H9 (cell line): Measurements from ENCODE around the gene ZG16. TPM values are rescaled to one million over a fixed set of nuclear protein-coding genes. Genes with fewer than 3 reads are reported as not detected.

Experiments used
- DNase-seq: peaks from one replicate; pipeline ENCODE4 v3.0.0-alpha.2; 2017
- H2AFZ ChIP-seq: one replicate; pipeline ENCODE4 v1.6.1; 2013; ENCODE audit warnings: mild to moderate bottlenecking, low read length, control low read depth, moderate library complexity
- H2AK5ac ChIP-seq: 2 replicates; pipeline ENCODE4 v1.6.1; 2013; ENCODE audit warnings: low read length, control low read depth, mixed read lengths; ENCODE audit not compliant: insufficient read length
- H2BK120ac ChIP-seq: one replicate; pipeline ENCODE4 v1.6.1; 2013; ENCODE audit warnings: low read depth, mild to moderate bottlenecking, low read length, control low read depth, inconsistent platforms; ENCODE audit not compliant: poor library complexity, severe bottlenecking
- H2BK12ac ChIP-seq: 2 replicates; pipeline ENCODE4 v1.6.1; 2013; ENCODE audit warnings: low read length, control low read depth, mixed read lengths, low read depth; ENCODE audit not compliant: insufficient read length
- H2BK15ac ChIP-seq: 2 replicates; pipeline ENCODE4 v1.6.1; 2013; ENCODE audit warnings: low read depth, low read length, control low read depth
- H2BK20ac ChIP-seq: one replicate; pipeline ENCODE4 v1.6.1; 2013; ENCODE audit warnings: low read depth, mild to moderate bottlenecking, low read length, control low read depth, inconsistent platforms; ENCODE audit not compliant: poor library complexity, severe bottlenecking
- H2BK5ac ChIP-seq: 2 replicates; pipeline ENCODE4 v1.6.1; 2013; ENCODE audit warnings: low read length, control low read depth, mixed read lengths; ENCODE audit not compliant: insufficient read length
- H3K14ac ChIP-seq: 2 replicates; pipeline ENCODE4 v1.6.1; 2013; ENCODE audit warnings: low read length, control low read depth; ENCODE audit not compliant: insufficient read depth
- H3K18ac ChIP-seq: 2 replicates; pipeline ENCODE4 v1.6.1; 2013; ENCODE audit warnings: low read depth, mild to moderate bottlenecking, mixed read lengths, low read length, control low read depth; ENCODE audit not compliant: insufficient read length
- H3K23ac ChIP-seq: 2 replicates; pipeline ENCODE4 v1.6.1; 2013; ENCODE audit warnings: low read length, control low read depth, mixed read lengths, low read depth; ENCODE audit not compliant: insufficient read length
- H3K23me2 ChIP-seq: 2 replicates; pipeline ENCODE4 v1.6.1; 2013; ENCODE audit warnings: low read depth, mild to moderate bottlenecking, mixed read lengths, low read length, control low read depth; ENCODE audit not compliant: insufficient read length, poor library complexity, severe bottlenecking
- H3K27ac ChIP-seq: 2 replicates; pipeline ENCODE4 v1.5.1; 2013; ENCODE audit warnings: low read length, control low read depth, mixed read lengths, low read depth; ENCODE audit not compliant: insufficient read length
- H3K27me3 ChIP-seq: 2 replicates; pipeline ENCODE4 v1.6.1; 2013; ENCODE audit warnings: low read length, control low read depth, inconsistent platforms; ENCODE audit not compliant: insufficient read depth
- H3K4ac ChIP-seq: 2 replicates; pipeline ENCODE4 v1.6.1; 2013; ENCODE audit warnings: low read depth, mild to moderate bottlenecking, control low read depth, inconsistent platforms, low read length, moderate library complexity
- H3K4me1 ChIP-seq: 2 replicates; pipeline ENCODE4 v1.6.1; 2013; ENCODE audit warnings: low read length, control low read depth, inconsistent platforms; ENCODE audit not compliant: insufficient read depth
- H3K4me2 ChIP-seq: 2 replicates; pipeline ENCODE4 v1.6.1; 2013; ENCODE audit warnings: low read length, control low read depth, mixed read lengths; ENCODE audit not compliant: insufficient read length, insufficient read depth
- H3K56ac ChIP-seq: 2 replicates; pipeline ENCODE4 v1.6.1; 2013; ENCODE audit warnings: low read depth, mild to moderate bottlenecking, mixed read lengths, low read length, control low read depth; ENCODE audit not compliant: insufficient read length
- H3K79me1 ChIP-seq: 2 replicates; pipeline ENCODE4 v1.6.1; 2013; ENCODE audit warnings: low read depth, mild to moderate bottlenecking, moderate library complexity, low read length, control low read depth, inconsistent platforms; ENCODE audit not compliant: insufficient read depth, poor library complexity, severe bottlenecking
- H3K79me2 ChIP-seq: 2 replicates; pipeline ENCODE4 v1.6.1; 2013; ENCODE audit warnings: low read length, control low read depth, inconsistent platforms; ENCODE audit not compliant: insufficient read depth
- H3K9ac ChIP-seq: 2 replicates; pipeline ENCODE4 v1.6.1; 2013; ENCODE audit warnings: low read length, control low read depth, mixed read lengths; ENCODE audit not compliant: insufficient read length; ENCODE audit errors: extremely low read depth
- H3K9me3 ChIP-seq: one replicate; pipeline ENCODE4 v1.6.1; 2013; ENCODE audit warnings: low read depth, low read length, inconsistent platforms; ENCODE audit not compliant: control insufficient read depth
- H3T11ph ChIP-seq: one replicate; pipeline ENCODE4 v1.6.1; 2013; ENCODE audit warnings: mild to moderate bottlenecking, low read length, control low read depth, inconsistent platforms
- H4K20me1 ChIP-seq: one replicate; pipeline ENCODE4 v1.6.1; 2013; ENCODE audit not compliant: control insufficient read depth, insufficient read length, insufficient read depth
- H4K5ac ChIP-seq: 2 replicates; pipeline ENCODE4 v1.6.1; 2013; ENCODE audit warnings: low read depth, mild to moderate bottlenecking, mixed read lengths, low read length, control low read depth; ENCODE audit not compliant: insufficient read length
- H4K8ac ChIP-seq: replicated peaks from 2 replicates; pipeline ENCODE4 v1.6.1; 2013; ENCODE audit warnings: low read length, control low read depth, mixed read lengths, low read depth; ENCODE audit not compliant: insufficient read length
- H4K91ac ChIP-seq: 2 replicates; pipeline ENCODE4 v1.6.1; 2013; ENCODE audit warnings: low read depth, mild to moderate bottlenecking, moderate library complexity, mixed read lengths, low read length, control low read depth; ENCODE audit not compliant: insufficient read length
- H3K27ac Mint-ChIP-seq, 3 experiments: 2 replicates in 2 of 3; 3 replicates in 1 of 3; pipeline ENCODE4 v1.8.0; 2020 to 2021; ENCODE audit warnings: mixed read lengths in 3 of 3, mild to moderate bottlenecking in 1 of 3, moderate library complexity in 1 of 3
- H3K27me3 Mint-ChIP-seq: 2 replicates; pipeline ENCODE4 v1.8.0; 2021; ENCODE audit warnings: low read depth, mild to moderate bottlenecking, moderate library complexity, mixed read lengths
- H3K36me3 Mint-ChIP-seq, 3 experiments: 2 replicates in 2 of 3; 3 replicates in 1 of 3; pipeline ENCODE4 v1.8.0; 2020 to 2021; ENCODE audit warnings: low read depth in 3 of 3, mixed read lengths in 3 of 3; ENCODE audit not compliant: insufficient read depth in 1 of 3
- H3K4me1 Mint-ChIP-seq, 2 experiments: 2 replicates each; pipeline ENCODE4 v1.8.0; 2020; ENCODE audit warnings: mixed read lengths in 2 of 2
- H3K4me3 Mint-ChIP-seq, 2 experiments: 2 replicates in 1 of 2; 3 replicates in 1 of 2; pipeline ENCODE4 v1.8.0; 2020 to 2021; ENCODE audit warnings: mild to moderate bottlenecking in 2 of 2, mixed read lengths in 2 of 2, moderate library complexity in 1 of 2
- H3K9me3 Mint-ChIP-seq, 2 experiments: 2 replicates in 1 of 2; 3 replicates in 1 of 2; pipeline ENCODE4 v1.8.0; 2020; ENCODE audit warnings: mild to moderate bottlenecking in 2 of 2, mixed read lengths in 2 of 2, moderate library complexity in 1 of 2
- CTCF ChIP-seq: fragments of 200-600 bp; sonication (generic); conservative IDR thresholded peaks from 3 replicates; pipeline ENCODE4 v1.8.0; 2021; ENCODE audit warnings: antibody characterized with exemption, mild to moderate bottlenecking
- WGBS: extraction: QIAGEN DNeasy Blood & Tissue Kit; methylation state at CpG from one replicate; pipeline ENCODE4 v1.1.7; 2013; ENCODE audit warnings: missing lambda C conversion rate, low lambda C conversion rate, mixed read lengths; ENCODE audit not compliant: insufficient read length; ENCODE audit errors: extremely low coverage; 5-methylcytosine and 5-hydroxymethylcytosine counted together
- total RNA-seq: library from RNA; stranded (reverse); gene quantifications from 2 replicates; pipeline ENCODE4 v1.2.1, GENCODE V29; 2021

The ZG16 gene
- total RNA-seq, 1 experiment from 2014 or later: not detected

- Histone ChIP-seq H3K14ac (no peak overlapping the region), H3K79me2 (peaks cover 36% of the 10 kb centered on the region), H2BK20ac (no peak overlapping the region), H3T11ph (no peak overlapping the region), H3K18ac (no peak overlapping the region), H3K27ac (no peak overlapping the region), H3K79me1 (peaks cover 7% of the 10 kb centered on the region), H3K9ac (peak overlapping the region; percentile 73), H2AFZ (no peak overlapping the region), H3K27me3 (no peaks in the 10 kb centered on the region), H3K4ac (no peak overlapping the region), H3K4me2 (peak overlapping the region; percentile 64), H2BK12ac (no peak overlapping the region), H2AK5ac (no peak overlapping the region), H2BK15ac (no peak overlapping the region), H3K56ac (no peak overlapping the region), H3K23ac (no peak overlapping the region), H3K4me1 (no peaks in the 10 kb centered on the region; the same call in 1 of the 2 replicates), H2BK5ac (no peak overlapping the region), H4K20me1 (no peaks in the 10 kb centered on the region), H3K9me3 (no peaks in the 10 kb centered on the region), H3K23me2 (peaks cover 5% of the 10 kb centered on the region), H2BK120ac (no peak overlapping the region), H4K91ac (no peak overlapping the region), H4K5ac (no peak overlapping the region), H4K8ac (no peak overlapping the region)
- peak overlapping the region; percentile 39 to 100 (median 96) for H3K27ac Mint-ChIP-seq
- no CpG with 5 or more reads among the region's 31 CpGs for WGBS
- no peak for TF ChIP-seq CTCF
- peaks cover 20 to 25% of the 10 kb centered on the region in 2 experiments for H3K4me1 Mint-ChIP-seq
- H3K4me3 Mint-ChIP-seq: peak overlapping the region; percentile 97 to 98
- H3K36me3 Mint-ChIP-seq: peaks cover 13 to 38% (median 22%) of the 10 kb centered on the region in 3 experiments; a peak in 6 of 7 replicates
- DNase-seq: no peak
- H3K9me3 Mint-ChIP-seq: no peaks in the 10 kb centered on the region
- H3K27me3 Mint-ChIP-seq: peaks cover 5% of the 10 kb centered on the region
These were observed 13.1 kb downstream of the ZG16 start for GRCh38 chr16:29790949-29791844.
